Endometrial microvascular endothelial cells (primary cell): ENCODE results near the gene TTC13. TPM values are rescaled to one million over a fixed set of nuclear protein-coding genes. Genes with fewer than 3 reads are reported as not detected.

Source experiments
- in situ Hi-C: cut with HindIII; loops from 2 replicates; pipeline ENCODE4 v1.10.0; 2017; ENCODE audit warnings: low sequenced_read_pairs, low pct_unique_long_range_greater_than_20kb; ENCODE audit errors: inconsistent ontology term
- total RNA-seq: library from RNA; depleted of rRNA; stranded (reverse); fragments of >200 nt; gene quantifications from one replicate; pipeline ENCODE4 v1.2.3, GENCODE V29; 2015; ENCODE audit errors: inconsistent ontology term

Gene TTC13
- total RNA-seq, 1 donor from 2014 or later: 15.1 TPM

GRCh38 chr1:230865062-230865817 lies 113.4 kb downstream of the TTC13 start:
- in situ Hi-C loops: no loop called here

DNA sequence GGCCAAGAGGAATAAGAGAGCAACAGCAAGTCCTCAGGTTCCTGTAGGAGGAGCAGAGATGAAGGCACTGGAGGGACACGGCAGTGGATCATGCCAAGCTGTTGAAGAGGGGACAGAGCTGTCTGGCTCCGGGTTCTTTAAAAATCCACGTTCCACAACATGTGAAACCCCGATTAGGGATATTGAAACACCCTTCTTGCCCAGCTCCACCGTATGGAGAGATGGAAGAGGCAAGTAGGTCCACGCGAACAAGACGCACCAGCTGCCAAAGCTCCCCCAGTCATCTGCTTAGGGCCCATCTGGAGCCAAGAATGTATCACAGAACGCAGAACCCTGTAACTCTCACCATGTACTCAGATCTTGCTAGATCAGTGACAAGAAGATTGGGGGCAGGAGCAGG lies 114.2 kb downstream of the TTC13 start:
- in situ Hi-C loops: no loop called here

- in situ Hi-C loops: no loop called here
These were observed 115.2 kb downstream of the TTC13 start for GRCh38 chr1:230863449-230863848.

DNA sequence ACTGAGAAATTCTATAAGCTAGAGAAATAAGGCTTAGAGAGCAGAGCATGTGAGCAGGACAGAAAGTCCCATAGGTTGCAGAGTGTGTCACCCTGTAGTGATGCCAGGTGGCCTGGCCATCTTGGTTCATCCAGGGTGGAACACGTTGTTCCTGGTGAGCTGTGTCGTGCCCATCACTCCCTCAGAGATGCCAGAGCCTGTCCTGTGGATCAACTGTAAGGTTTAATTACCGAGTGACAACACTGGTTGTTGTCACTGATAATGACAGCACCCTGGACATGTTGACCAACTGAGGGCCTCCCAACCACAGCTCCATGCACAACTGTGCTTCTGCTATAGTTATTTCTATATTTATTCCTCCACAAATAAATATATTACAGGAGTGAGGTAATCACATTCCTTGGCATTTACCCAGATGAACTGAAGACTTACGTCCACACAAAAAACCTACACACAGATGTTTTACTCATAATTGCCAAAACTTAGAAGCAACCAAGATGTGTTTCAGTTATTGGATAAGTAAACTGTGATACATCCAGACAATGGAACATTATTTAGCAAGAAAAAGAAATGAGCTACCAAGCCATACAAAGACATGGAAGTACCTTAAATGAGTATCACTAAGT lies 116.6 kb downstream of the TTC13 start:
- in situ Hi-C loops: no loop called here

DNA sequence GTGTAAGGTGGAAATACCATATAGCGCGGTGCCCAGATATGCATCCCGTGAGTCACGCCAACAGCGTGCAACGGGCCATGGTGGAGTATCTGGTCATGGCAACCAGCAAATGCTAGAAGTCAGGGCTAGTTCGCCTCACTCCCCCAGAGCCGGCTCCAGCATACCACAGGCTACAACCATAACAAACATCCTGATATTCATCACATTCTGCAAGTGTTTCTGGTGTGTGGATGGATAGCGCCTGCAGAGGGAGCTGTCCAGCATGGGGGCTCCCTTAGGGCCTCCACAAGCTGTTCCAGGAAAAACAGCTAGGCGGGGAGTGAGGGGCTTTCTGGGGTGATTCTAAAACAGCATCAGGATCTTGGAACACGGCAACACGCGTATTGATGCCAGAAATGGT lies 117.2 kb downstream of the TTC13 start:
- in situ Hi-C loops: no loop called here

GRCh38 chr1:230860617-230861384 lies 117.9 kb downstream of the TTC13 start:
- in situ Hi-C loops: no loop called here

DNA sequence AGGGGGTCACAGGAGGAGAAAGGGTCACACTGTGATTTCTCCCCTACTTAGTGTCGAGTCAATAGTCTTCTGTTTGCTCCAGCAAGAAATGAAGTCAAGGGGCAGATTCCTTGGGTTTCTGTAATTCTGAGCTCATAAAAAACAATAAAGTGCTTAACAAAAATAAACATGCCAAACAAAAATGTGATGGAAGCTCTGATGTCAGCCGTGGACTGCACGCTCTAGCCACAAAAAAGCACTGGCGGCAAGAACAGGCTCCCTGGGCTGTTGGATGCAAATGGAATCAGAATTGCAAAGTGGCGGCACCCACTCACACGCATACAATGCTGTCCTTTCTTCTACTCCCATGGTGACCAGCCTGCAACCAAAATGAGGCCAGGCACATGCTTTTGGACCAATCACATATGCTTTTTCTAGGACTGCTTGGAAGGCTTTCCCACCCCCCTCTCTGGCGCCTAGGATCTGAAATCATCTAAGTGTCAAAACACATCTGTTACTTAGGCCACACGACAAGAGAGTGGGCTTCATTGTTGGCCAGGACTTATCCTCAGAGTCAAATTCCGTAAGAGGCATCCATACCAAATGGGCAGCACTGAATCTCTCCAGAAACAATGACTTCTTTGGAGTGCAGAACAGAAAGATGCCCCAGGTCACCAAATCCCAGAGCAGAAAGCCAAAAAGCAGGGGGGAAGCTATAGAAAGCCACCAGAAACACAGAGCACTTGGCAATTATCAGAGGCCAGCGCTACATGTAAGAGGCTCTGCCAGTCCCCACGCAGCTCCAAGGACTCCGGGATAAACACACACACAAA lies 119.5 kb downstream of the TTC13 start:
- in situ Hi-C loops: no loop called here

- in situ Hi-C loops: no loop called here
These were observed 120.3 kb downstream of the TTC13 start for GRCh38 chr1:230858236-230858820.

- in situ Hi-C loops: no loop called here
These were observed 120.8 kb downstream of the TTC13 start for GRCh38 chr1:230857822-230858221.

DNA sequence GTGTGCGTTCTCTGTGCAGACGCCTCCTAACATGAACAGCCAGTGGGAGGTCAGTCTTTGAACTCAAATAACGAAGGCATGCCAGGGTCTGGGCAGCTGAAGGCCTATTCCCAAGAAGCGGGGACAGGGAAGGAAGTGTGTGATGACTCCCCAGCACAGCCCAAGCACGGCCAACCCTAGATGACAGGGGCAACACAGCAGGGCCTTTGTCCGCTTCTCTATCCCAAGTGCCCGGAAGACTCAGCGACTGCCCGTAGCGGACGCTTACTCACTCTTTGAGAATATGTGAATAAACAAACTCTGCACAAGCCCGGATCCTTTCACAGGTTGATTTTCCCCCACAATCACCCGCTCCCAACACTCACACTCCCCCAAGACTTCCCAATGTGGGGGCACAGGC lies 121.6 kb downstream of the TTC13 start:
- in situ Hi-C loops: no loop called here

Other genes with a start within 250 kb of the TTC13 start
- not detected for gene CAPN9, start 231.5 kb downstream of the TTC13 start, total RNA-seq
- gene C1orf198, start 110.3 kb downstream of the TTC13 start, total RNA-seq: 19.5 TPM
- 19.1 TPM for gene ARV1, start 233 bp upstream of the TTC13 start, total RNA-seq
- gene FAM89A, start 61.4 kb upstream of the TTC13 start, total RNA-seq: 10.0 TPM
- gene TRIM67, start 183.2 kb upstream of the TTC13 start, total RNA-seq: not detected